TTC549 (cell line): ENCODE measurements around the gene FYTTD1.
"Not testable (repeated sequence)": the region's sequence is repeated elsewhere in the genome, so short reads cannot be mapped to it uniquely, and the experiment has no call there.

ENCODE experiments used
- FAIRE-seq: peaks from 2 replicates; lab custom pipeline; 2012; peaks lifted over from hg19 to GRCh38; lab: Jason Lieb, UNC

FYTTD1 gene

DNA sequence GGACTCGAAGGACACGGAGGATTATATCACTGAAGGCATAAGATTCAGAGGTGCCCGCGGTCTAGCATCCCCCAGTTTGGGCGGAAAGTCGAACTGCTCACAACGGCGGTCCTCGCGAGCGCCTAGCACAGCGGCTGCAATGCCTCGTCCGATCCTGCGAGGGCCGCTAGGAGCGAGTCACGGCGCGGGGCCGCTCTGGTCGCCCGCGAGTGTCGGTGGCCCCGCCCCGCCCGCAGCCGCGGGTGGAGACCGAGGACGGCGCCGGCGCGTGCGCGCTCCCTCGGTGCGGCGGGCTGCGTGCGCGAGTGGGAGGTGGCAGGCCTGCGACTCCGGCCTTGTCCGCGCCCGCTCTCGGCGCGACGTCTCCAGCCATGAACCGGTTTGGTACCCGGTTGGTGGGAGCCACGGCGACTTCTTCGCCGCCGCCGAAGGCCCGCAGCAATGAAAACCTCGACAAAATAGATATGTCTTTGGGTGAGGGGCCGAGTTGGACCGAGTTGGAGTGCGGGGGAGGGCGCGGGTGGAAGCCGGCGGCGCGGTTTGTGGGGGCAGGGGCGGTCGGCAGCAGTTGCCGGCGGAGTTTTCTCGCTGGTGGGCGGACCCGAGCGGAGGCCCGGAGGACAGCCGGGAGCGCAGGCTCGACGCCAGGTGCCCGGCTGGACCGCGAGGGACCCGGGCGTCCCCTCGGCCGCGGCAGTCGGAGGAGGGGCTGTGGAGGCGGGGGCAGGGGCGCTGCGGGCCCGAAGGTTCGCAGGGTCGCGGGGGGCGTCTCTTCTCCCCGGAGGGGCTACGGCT lies at the start of gene FYTTD1:
FYTTD1 (plus strand) TSS at position 283 of the 795 bp plus-strand sequence; CDS start at position 372, 89 bp downstream.
- no peak for FAIRE-seq

DNA sequence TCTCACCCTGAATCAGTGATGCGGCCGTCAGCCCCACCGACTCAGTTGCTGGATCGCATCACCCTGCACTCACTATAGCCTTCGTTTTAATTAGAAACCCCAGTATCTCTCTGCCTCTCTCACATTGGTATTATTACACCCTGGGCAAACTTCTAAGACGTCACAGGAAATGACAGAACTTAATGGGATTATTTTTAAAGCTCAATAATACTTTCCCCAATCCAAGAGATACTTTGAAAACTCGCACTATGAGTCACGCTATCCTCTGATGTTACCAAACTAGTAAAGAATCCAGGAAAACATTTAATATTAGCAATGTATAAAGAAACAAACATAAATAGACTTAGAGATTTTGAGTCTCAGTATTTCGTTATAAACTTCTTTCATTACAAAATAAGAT lies 49.6 kb upstream of the FYTTD1 start:
- FAIRE-seq, result no peak

GRCh38 chr3:197701841-197702240 lies 47.8 kb upstream of the FYTTD1 start:
- FAIRE-seq, result no peak

DNA sequence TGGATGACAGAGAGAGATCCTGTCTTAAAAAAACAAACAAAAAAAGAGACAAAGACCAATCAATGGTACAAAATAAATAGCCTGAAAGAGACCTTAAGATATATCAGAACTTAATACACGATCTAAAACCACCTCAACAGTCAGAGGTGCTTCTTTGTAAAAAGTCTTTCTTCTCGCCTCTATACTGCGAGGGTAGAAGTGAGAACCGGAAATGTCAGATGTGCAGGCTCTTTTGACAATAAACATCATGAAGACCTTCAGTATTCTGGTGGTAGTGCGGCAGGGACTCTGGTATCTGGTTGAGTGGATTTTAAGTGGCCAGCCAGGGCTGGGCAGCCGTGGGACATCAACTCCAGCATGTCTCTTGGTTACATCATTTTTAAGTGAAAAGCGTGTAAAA lies 43.0 kb upstream of the FYTTD1 start:
- no peak for FAIRE-seq

- no peak for FAIRE-seq
Observed at GRCh38 chr3:197709135-197709534, 40.5 kb upstream of the FYTTD1 start.

- not testable (repeated sequence) for FAIRE-seq
Observed at GRCh38 chr3:197710965-197711364, 38.7 kb upstream of the FYTTD1 start.

DNA sequence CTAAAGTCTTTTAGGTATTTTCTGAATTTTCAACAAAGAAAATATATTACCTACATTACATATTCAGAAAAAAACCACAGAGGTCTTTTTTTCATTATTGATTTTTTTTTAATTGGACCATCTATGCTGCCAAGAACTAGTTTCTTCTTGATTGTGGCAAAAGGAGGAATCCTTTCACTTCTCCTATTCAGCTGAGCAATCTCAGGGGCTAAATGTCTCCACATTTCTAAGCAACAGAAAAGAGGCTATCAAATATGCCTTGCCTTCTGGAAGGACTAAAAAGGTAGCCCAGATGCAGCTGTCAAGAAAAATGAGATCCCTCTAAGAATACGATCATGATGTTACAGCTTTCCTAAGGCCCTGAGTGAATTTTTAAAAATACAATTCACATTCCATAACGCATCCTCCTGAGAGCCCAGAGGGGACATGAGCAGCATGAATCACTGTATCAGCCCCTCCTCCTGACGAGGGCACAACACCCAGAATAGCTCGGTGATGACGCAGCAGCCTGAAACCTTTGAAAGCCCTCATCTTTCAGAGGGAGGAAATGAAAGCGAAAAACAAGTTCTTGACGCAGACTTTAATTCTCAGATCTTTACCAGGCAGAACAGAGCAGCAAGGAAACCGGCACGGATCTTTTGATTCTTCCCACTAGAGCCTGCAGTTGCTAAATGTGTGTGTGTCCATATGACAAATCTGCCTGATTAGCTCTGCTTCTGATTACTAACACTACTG lies 37.5 kb upstream of the FYTTD1 start:
- FAIRE-seq, result no peak

DNA sequence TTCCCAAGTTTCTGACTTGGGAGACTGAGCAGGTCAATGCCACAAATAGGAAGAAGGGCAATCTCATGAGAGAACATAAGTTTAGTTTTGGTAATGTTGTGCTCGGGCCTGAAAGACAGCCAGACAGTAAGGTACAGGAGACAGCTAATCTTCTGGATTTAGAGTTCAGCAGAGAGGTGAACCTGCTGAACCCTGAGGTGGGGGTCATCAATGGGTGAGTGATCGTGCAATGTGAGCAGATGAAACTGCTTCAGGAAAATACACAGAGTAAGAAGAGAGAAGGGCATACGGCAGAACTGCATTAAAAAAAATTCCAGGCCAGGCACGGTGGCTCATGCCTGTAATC lies 36.2 kb upstream of the FYTTD1 start:
- FAIRE-seq, result no peak

GRCh38 chr3:197714251-197714650 lies 35.4 kb upstream of the FYTTD1 start:
- no peak for FAIRE-seq

- no peak for FAIRE-seq
Observed at GRCh38 chr3:197718891-197719290, 30.8 kb upstream of the FYTTD1 start.

GRCh38 chr3:197720694-197721093 lies 29.0 kb upstream of the FYTTD1 start:
- FAIRE-seq, result no peak

- FAIRE-seq, result no peak
Observed at GRCh38 chr3:197722734-197723133, 26.9 kb upstream of the FYTTD1 start.

- not testable (repeated sequence) for FAIRE-seq
Observed at GRCh38 chr3:197727878-197728277, 21.8 kb upstream of the FYTTD1 start.

DNA sequence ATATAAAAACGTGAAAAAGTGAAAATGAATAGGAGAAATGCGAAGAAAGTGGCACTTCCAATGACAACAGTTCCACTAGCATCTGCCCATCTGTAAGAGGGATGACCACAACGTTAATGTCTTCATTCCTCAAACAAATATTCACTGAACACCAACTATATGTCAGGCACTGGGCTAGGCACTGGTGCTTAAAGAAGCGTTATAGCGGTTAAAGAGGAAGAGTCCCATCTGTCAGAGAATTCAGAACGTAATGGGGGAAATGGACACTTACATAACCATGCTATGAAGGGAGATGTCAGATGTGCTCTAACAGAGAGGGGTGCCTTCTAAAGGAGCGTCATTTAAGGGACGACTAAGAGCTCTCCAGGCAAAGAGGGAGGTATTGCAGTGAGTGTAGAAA lies 21.2 kb upstream of the FYTTD1 start:
- FAIRE-seq, result no peak

GRCh38 chr3:197730200-197730599 lies 19.5 kb upstream of the FYTTD1 start:
- no peak for FAIRE-seq

GRCh38 chr3:197730770-197731169 lies 18.9 kb upstream of the FYTTD1 start:
- not testable (repeated sequence) for FAIRE-seq

DNA sequence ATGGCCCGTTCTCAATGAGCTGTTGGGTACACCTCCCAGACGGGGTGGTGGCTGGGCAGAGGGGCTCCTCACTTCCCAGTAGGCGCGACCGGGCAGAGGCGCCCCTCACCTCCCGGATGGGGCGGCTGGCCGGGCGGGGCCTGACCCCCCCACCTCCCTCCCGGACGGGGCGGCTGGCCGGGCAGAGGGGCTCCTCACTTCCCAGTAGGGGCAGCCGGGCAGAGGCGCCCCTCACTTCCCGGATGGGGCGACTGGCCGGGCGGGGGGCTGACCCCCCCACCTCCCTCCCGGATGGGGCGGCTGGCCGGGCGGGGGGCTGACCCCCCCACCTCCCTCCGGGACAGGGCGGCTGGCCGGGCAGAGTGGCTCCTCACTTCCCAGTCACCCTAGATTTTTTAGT lies 18.2 kb upstream of the FYTTD1 start:
- not testable (repeated sequence) for FAIRE-seq

- no peak for FAIRE-seq
Observed at GRCh38 chr3:197733042-197733441, 16.6 kb upstream of the FYTTD1 start.

- FAIRE-seq, result no peak
Observed at GRCh38 chr3:197734667-197735318, 14.9 kb upstream of the FYTTD1 start.

- FAIRE-seq, result no peak
Observed at GRCh38 chr3:197736010-197736490, 13.6 kb upstream of the FYTTD1 start.

DNA sequence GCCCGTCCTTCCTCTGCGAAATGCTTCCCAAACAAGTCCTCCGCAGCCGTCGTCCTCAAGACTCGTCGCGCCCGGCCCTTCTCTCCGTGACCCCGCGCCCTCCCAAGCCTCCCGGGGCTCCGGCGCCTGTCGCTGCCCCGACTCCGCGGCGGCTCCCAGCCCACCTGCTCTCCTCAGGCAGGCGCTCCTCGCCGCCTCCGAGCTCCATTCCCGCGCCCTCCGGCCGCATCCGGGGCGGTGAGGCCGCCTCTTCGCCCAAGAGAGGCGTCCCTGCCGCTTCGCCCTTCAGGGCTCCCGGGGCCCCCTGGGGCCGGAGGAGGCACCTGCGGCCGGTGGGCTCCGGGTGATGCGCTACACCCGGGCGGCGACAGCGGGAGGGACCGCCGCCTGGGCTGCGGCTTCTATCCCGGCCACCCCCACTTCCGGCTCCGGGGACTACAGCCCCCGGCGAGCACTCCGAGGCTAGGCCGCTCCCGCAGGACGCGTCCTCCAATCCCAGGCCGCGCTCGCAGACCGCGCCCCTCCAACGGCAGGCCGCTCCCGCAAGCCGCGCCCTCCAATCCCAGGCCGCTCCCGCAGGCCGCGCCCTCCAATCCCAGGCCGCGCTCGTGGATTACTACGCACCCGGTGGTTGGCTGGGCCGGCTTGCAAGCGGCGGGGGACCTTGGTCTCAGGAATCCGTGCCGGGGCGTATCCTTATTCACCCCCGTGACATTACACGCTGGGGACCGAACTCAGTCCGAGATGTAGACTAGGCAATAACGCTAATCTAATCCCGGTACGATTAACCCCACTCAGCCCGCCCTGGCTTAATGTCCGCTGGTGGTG lies 13.0 kb upstream of the FYTTD1 start, which contains the start of gene RUBCN:
RUBCN (minus strand) TSS at position 414 of the 828 bp plus-strand sequence; CDS start at position 229, 185 bp downstream.
- no peak for FAIRE-seq

DNA sequence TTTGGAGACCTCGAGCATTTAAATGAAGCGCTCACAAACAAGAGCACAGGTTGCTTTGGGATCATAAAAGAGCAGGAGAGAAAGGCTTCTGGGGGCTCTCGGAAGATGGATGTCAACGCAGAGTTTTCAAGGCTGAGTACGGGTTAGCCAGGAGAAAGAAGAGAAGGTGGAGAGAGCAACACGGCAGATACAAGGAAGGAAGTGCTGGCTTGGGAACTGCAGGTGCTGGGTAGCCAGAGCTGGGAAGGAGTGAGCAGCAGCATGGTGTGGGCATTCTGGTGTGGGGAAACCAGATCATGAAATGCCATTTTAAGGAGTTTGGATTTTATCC lies 12.4 kb upstream of the FYTTD1 start:
- FAIRE-seq, result no peak
